GM12878 (cell line): Measurements from ENCODE around the gene HS3ST3A1. TPM values are rescaled to one million over a fixed set of nuclear protein-coding genes. Genes with fewer than 3 reads are reported as not detected.

Source experiments
- ATAC-seq: fragments of 200-7000 bp; cut with Tn5 transposase; 3 replicates; pipeline ENCODE4 v1.9.1; 2020; ENCODE audit warnings: mild to moderate bottlenecking, moderate library complexity
- BruUV-seq: library from RNA; stranded (reverse); fragments of 400-500 nt; replicated peaks from 2 replicates; lab custom pipeline; 2021; lab: Mats Ljungman, UMichigan
- CTCF ChIA-PET: fragments of 300-600 bp; sonication (Branson Sonifier 250); formaldehyde crosslinking; extraction: SDS; loops from one replicate; lab custom pipeline; 2021; ENCODE audit warnings: inconsistent platforms; lab: Yijun Ruan, JAX
- POLR2A ChIA-PET: fragments of 350-600 bp; formaldehyde crosslinking; extraction: SDS; loops from one replicate; lab custom pipeline; 2021; ENCODE audit warnings: inconsistent platforms; lab: Charles Lee
- RAD21 ChIA-PET: fragments of 300-600 bp; sonication (Branson Sonifier 250); formaldehyde crosslinking; loops from one replicate; lab custom pipeline; 2023; ENCODE audit warnings: antibody characterized with exemption; ENCODE audit not compliant: unreplicated experiment; lab: Charles Lee
- SMC1A ChIA-PET: fragments of 300-600 bp; sonication (Branson Sonifier 250); formaldehyde crosslinking; loops from one replicate; lab custom pipeline; 2023; ENCODE audit not compliant: unreplicated experiment, uncharacterized antibody; lab: Charles Lee
- DNase-seq: peaks from one replicate; pipeline ENCODE4 v3.0.0-alpha.2; 2011; ENCODE audit warnings: low read depth, low spot score
- FAIRE-seq: peaks from 3 replicates; lab custom pipeline; 2011; peaks lifted over from hg19 to GRCh38; lab: Jason Lieb, UNC
- H2AFZ ChIP-seq: 2 replicates; pipeline ENCODE4 v1.6.0; 2011; ENCODE audit warnings: low read depth, low read length, control low read depth; ENCODE audit not compliant: control insufficient read depth
- H3K27ac ChIP-seq: 2 replicates; pipeline ENCODE4 v1.5.1; 2011; ENCODE audit warnings: control low read depth; ENCODE audit not compliant: control insufficient read depth, insufficient read depth
- H3K27me3 ChIP-seq, 2 experiments: replicated peaks in 1 of 2; 2 replicates each; pipeline versions ENCODE4 v1.6.0 to v1.6.1; 2011; ENCODE audit warnings: low read length in 1 of 2; ENCODE audit not compliant: control insufficient read depth in 2 of 2, insufficient read depth in 2 of 2
- H3K36me3 ChIP-seq, 2 experiments: 2 replicates each; pipeline ENCODE4 v1.5.1; 2011; ENCODE audit warnings: low read length in 1 of 2; ENCODE audit not compliant: control insufficient read depth in 2 of 2, insufficient read depth in 2 of 2
- H3K4me1 ChIP-seq: 2 replicates; pipeline ENCODE4 v1.6.1; 2011; ENCODE audit warnings: mild to moderate bottlenecking, low read length, moderate library complexity, mixed read lengths; ENCODE audit not compliant: control insufficient read depth, insufficient read depth
- H3K4me2 ChIP-seq: 2 replicates; pipeline ENCODE4 v1.6.0; 2011; ENCODE audit warnings: control low read depth; ENCODE audit not compliant: control insufficient read depth, insufficient read depth
- H3K4me3 ChIP-seq: fragments of 200-600 bp; sonication (generic); 2 replicates; pipeline ENCODE4 v1.5.1; 2016
- H3K79me2 ChIP-seq: 2 replicates; pipeline ENCODE4 v1.6.0; 2011; ENCODE audit warnings: low read length; ENCODE audit not compliant: control insufficient read depth, insufficient read depth
- H3K9ac ChIP-seq: 2 replicates; pipeline ENCODE4 v1.8.0; 2011; ENCODE audit warnings: low read length, control low read depth, mixed read lengths; ENCODE audit not compliant: control insufficient read depth, insufficient read depth
- H3K9me3 ChIP-seq: replicated peaks from 3 replicates; pipeline ENCODE4 v1.5.1; 2011; ENCODE audit warnings: mild to moderate bottlenecking, low read length; ENCODE audit not compliant: control insufficient read depth, insufficient read depth
- H4K20me1 ChIP-seq: 2 replicates; pipeline ENCODE4 v1.6.0; 2011; ENCODE audit not compliant: control insufficient read depth, insufficient read depth
- CREB1 ChIP-seq: IDR thresholded peaks from 2 replicates; pipeline ENCODE4 v1.6.1; 2012; ENCODE audit warnings: low read depth, mild to moderate bottlenecking, inconsistent platforms
- CUX1 ChIP-seq: IDR thresholded peaks from 2 replicates; pipeline ENCODE4 v1.6.1; 2012; ENCODE audit warnings: improper control_type of control experiment, low read depth, low read length; ENCODE audit not compliant: insufficient replicate concordance
- GABPA ChIP-seq: IDR thresholded peaks from 2 replicates; pipeline ENCODE4 v1.6.1; 2014; ENCODE audit warnings: antibody characterized with exemption, low read depth, mild to moderate bottlenecking, inconsistent platforms
- KLF5 ChIP-seq: fragments of 450-650 bp; IDR thresholded peaks from 2 replicates; pipeline ENCODE4 v1.6.1; 2014; ENCODE audit warnings: mild to moderate bottlenecking; ENCODE audit not compliant: partially characterized antibody
- MTA2 ChIP-seq: fragments of 450-650 bp; IDR thresholded peaks from 2 replicates; pipeline ENCODE4 v1.6.1; 2016; ENCODE audit warnings: low read depth, mild to moderate bottlenecking, moderate library complexity
- NBN ChIP-seq: fragments of 450-650 bp; IDR thresholded peaks from 2 replicates; pipeline ENCODE4 v1.6.1; 2016
- NFYA ChIP-seq: IDR thresholded peaks from 2 replicates; pipeline ENCODE4 v1.6.1; 2011; ENCODE audit warnings: low read depth, mild to moderate bottlenecking, low read length, improper control_type of control experiment, borderline replicate concordance
- SREBF1 ChIP-seq: IDR thresholded peaks from 2 replicates; pipeline ENCODE4 v1.6.1; 2012; ENCODE audit warnings: mild to moderate bottlenecking, low read length
- TCF3 ChIP-seq: IDR thresholded peaks from 2 replicates; pipeline ENCODE4 v1.6.1; 2012; ENCODE audit warnings: low read depth, mild to moderate bottlenecking, low read length, borderline replicate concordance; ENCODE audit not compliant: insufficient read depth
- USF2 ChIP-seq: IDR thresholded peaks from 2 replicates; pipeline ENCODE4 v1.6.1; 2011; ENCODE audit warnings: low read depth, low read length, improper control_type of control experiment, borderline replicate concordance
- ZNF217 ChIP-seq: fragments of 450-650 bp; IDR thresholded peaks from 2 replicates; pipeline ENCODE4 v1.6.1; 2017; ENCODE audit warnings: antibody characterized with exemption, mild to moderate bottlenecking
- WGBS: methylation state at CpG from one replicate; pipeline ENCODE4 v1.1.6; 2016; ENCODE audit warnings: low lambda C conversion rate; ENCODE audit not compliant: insufficient replicate concordance, insufficient coverage; ENCODE audit errors: missing lambda C conversion rate; 5-methylcytosine and 5-hydroxymethylcytosine counted together
- in situ Hi-C: fragments of 300-500 bp; cut with MboI; formaldehyde crosslinking; loops from 9 replicates; pipeline ENCODE4 v1.14.3; 2018; ENCODE audit warnings: mixed read lengths
- intact Hi-C: fragments of 100-400 bp; cut with micrococcal nuclease; formaldehyde crosslinking; loops from one replicate; pipeline ENCODE4 v1.14.2; 2022; ENCODE audit not compliant: unreplicated experiment
- polyA plus RNA-seq, 11 experiments: library from polyadenylated mRNA; depleted of rRNA in 4 of 11; unstranded in 6 of 11; stranded (reverse) in 5 of 11; fragments of >200 nt; fragmentation: Nextera tagmentation in 4 of 11; fragmentation: Illumina TruSeq in 1 of 11; extraction: Ambion mirVana in 4 of 11; extraction: Trizol in 1 of 11; gene quantifications; 1 replicate in 1 of 11; 2 replicates in 10 of 11; pipeline versions ENCODE4 v1.2.1 to v1.2.3, GENCODE V29; 2011 to 2016; ENCODE audit warnings: inconsistent platforms in 2 of 11, missing spikeins in 2 of 11, low read depth in 1 of 11
- total RNA-seq, 4 experiments: library from RNA; depleted of rRNA in 3 of 4; stranded (reverse); fragments of >200 nt in 3 of 4; fragmentation: Illumina TruSeq in 1 of 4; extraction: Trizol in 1 of 4; gene quantifications; 2 replicates each; pipeline versions ENCODE4 v1.2.1 to v1.2.3, GENCODE V29; 2013 to 2021

The HS3ST3A1 gene
- total and polyA plus RNA-seq, 10 of the 15 experiments (the other 5 are each of a cell fraction or from before 2014, with no cell fraction given) = 0.24 to 0.26 TPM; not detected in 8

GRCh38 chr17:13477180-13477611 is 124.5 kb downstream of the HS3ST3A1 start (continued):
- TF ChIP-seq CUX1 (no peak), SREBF1 (no peak)

GRCh38 chr17:13476720-13477119 is 125.0 kb downstream of the HS3ST3A1 start:
- Histone ChIP-seq H2AFZ (no peak overlapping the region), H3K27ac (no peak overlapping the region), H3K4me2 (no peak overlapping the region), H3K9me3 (no peaks in the 10 kb centered on the region; the same call in 2 of the 3 replicates), H4K20me1 (no peaks in the 10 kb centered on the region), H3K27me3 (no peaks in the 10 kb centered on the region), H3K79me2 (no peaks in the 10 kb centered on the region), H3K9ac (no peak overlapping the region), H3K36me3 (no peaks in the 10 kb centered on the region), H3K4me1 (no peaks in the 10 kb centered on the region), H3K4me3 (no peak overlapping the region)
- DNase-seq = no peak
- TF ChIP-seq KLF5 (no peak), ZNF217 (no peak), TCF3 (no peak), GABPA (no peak), USF2 (no peak), NBN (no peak), NFYA (no peak), MTA2 (no peak), CREB1 (no peak)
- 35% methylated on average over 1 of the region's 1 CpG for WGBS
- POLR2A ChIA-PET = no interaction called here
- no peak for FAIRE-seq
- CTCF ChIA-PET = no interaction called here
- SMC1A ChIA-PET = no interaction called here
- intact Hi-C loops = no loop called here
- ATAC-seq = no peak
- RAD21 ChIA-PET = interaction anchor here (0.6 kb wide), 1 partner anchor 115 kb away, joined by 3 read pairs; no protein-coding TSS in a partner anchor
- no TSS peak for BruUV-seq
- in situ Hi-C loops = no loop called here
